Activated naive CD8-positive, alpha-beta T cell treated with anti-CD3 and anti-CD28 coated beads, Interleukin-2, amount 50 U/mL, for 24 hours (primary cell): ENCODE data around the gene MAPK11.
A peak's percentile ranks its signal among the peaks of the same experiment; 100 is the strongest.

Experiments used
- ATAC-seq: fragments of 150-1000 bp; cut with Tn5 transposase; one replicate; pipeline ENCODE4 v1.10.0; 2021
- DNase-seq: peaks from one replicate; pipeline ENCODE4 v3.0.0; 2021
- H3K27ac Mint-ChIP-seq: one replicate; pipeline ENCODE4 v1.8.0; 2021; ENCODE audit warnings: mild to moderate bottlenecking, mixed read lengths
- H3K27me3 Mint-ChIP-seq: one replicate; pipeline ENCODE4 v1.8.0; 2021; ENCODE audit warnings: mixed read lengths
- H3K36me3 Mint-ChIP-seq: one replicate; pipeline ENCODE4 v1.8.0; 2021; ENCODE audit warnings: low read depth, mixed read lengths
- H3K4me1 Mint-ChIP-seq: one replicate; pipeline ENCODE4 v1.8.0; 2021; ENCODE audit warnings: mixed read lengths
- H3K4me3 Mint-ChIP-seq: one replicate; pipeline ENCODE4 v1.8.0; 2021; ENCODE audit warnings: mild to moderate bottlenecking, moderate library complexity, mixed read lengths
- H3K9me3 Mint-ChIP-seq: one replicate; pipeline ENCODE4 v1.8.0; 2021; ENCODE audit warnings: mixed read lengths

Gene MAPK11

DNA sequence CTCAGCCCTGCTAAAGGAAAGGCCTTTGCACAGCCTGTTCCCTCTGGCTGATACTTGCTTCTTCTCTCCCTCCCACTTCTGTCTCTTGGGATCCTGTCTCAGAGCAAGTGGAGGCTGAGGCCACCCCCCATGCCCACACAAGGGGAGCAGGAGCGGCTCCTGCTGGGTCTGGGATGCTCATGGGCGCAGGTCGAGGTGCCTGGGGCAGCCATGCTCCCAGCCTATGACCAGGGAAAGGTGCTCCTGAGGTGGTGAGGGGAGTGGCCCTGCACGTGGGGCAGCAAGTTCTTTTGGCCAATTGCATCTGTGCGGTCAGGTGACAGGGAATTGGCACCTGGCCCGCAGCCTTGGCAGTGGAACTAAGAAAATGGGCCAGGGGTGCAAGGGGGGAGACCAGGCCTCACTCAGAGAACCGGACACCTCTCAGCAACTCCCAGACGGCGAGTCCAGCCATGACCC is 1.5 kb downstream of the MAPK11 start:
- DNase-seq (no peak), ATAC-seq (no peak)
- no peaks in the 10 kb centered on the region for H3K36me3 Mint-ChIP-seq
- no peak overlapping the region for H3K27ac Mint-ChIP-seq
- no peak overlapping the region for H3K4me3 Mint-ChIP-seq
- peaks cover 5% of the 10 kb centered on the region for H3K27me3 Mint-ChIP-seq
- H3K4me1 Mint-ChIP-seq: peaks cover 10% of the 10 kb centered on the region
- no peaks in the 10 kb centered on the region for H3K9me3 Mint-ChIP-seq

DNA sequence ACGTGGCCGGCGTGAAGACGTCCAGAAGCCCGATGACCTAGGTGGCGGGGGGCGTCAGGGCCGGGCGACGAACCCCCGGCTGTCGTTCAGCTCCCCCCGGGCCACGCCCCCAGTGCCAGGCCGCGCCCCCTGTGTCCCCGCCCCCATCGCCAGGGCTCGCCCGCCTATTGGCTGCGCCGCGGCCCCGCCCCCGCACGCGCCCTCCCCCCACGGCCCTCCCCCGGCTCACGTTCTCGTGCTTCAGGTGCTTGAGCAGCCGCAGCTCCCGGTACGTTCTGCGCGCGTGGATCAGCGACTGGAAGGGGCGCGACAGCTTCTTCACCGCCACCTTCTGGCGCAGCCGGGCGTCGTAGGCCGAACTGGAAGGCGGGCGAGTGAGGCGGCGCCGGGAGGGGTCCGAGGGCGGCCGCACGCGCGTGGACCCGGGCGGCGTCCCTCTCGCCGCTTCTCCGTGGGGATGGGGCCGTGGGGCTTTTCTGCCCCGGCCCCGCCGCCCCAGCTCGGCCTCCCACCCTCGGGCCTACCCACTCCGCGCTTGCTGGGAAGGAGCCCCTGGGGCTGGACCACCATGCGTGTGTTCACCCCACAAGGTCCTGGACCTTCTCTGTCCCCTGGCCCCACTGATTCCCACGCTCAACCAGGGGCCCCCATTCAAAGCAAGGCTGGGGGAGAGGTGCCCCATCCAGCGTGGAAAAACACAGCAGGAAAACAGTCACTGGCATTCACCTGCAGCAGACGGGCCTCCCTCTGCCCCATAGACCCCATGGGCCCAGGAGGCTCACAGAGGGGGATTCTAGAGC is 2.4 kb downstream of the MAPK11 start:
- no peak overlapping the region for H3K4me3 Mint-ChIP-seq
- peaks cover 10% of the 10 kb centered on the region for H3K4me1 Mint-ChIP-seq
- H3K27me3 Mint-ChIP-seq: peaks cover 9% of the 10 kb centered on the region
- ATAC-seq: no peak
- no peaks in the 10 kb centered on the region for H3K36me3 Mint-ChIP-seq
- no peak overlapping the region for H3K27ac Mint-ChIP-seq
- DNase-seq: peak; percentile 59
- no peaks in the 10 kb centered on the region for H3K9me3 Mint-ChIP-seq

DNA sequence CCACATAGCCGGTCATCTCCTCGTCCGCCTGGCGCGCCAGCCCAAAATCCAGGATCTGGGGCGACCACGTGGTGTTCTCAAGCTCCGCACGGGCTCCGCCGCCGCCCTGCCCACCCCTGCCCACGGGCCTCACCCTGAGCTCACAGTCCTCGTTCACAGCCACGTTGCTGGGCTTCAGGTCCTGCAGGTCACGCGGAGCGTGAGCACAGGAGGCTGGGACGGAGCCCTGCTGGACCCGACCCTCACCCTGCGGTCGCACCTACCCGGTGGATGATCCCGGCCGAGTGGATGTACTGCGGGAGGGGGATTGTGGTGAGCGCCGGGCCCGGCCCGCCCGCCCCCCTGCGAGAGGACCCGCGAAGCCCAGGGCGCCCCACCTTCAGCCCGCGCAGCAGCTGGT is 3.2 kb downstream of the MAPK11 start:
- Mint-ChIP-seq H3K9me3 (no peaks in the 10 kb centered on the region), H3K4me3 (no peak overlapping the region), H3K27me3 (peaks cover 12% of the 10 kb centered on the region), H3K4me1 (peaks cover 15% of the 10 kb centered on the region), H3K27ac (no peak overlapping the region), H3K36me3 (no peaks in the 10 kb centered on the region)
- no peak for DNase-seq
- no peak for ATAC-seq

DNA sequence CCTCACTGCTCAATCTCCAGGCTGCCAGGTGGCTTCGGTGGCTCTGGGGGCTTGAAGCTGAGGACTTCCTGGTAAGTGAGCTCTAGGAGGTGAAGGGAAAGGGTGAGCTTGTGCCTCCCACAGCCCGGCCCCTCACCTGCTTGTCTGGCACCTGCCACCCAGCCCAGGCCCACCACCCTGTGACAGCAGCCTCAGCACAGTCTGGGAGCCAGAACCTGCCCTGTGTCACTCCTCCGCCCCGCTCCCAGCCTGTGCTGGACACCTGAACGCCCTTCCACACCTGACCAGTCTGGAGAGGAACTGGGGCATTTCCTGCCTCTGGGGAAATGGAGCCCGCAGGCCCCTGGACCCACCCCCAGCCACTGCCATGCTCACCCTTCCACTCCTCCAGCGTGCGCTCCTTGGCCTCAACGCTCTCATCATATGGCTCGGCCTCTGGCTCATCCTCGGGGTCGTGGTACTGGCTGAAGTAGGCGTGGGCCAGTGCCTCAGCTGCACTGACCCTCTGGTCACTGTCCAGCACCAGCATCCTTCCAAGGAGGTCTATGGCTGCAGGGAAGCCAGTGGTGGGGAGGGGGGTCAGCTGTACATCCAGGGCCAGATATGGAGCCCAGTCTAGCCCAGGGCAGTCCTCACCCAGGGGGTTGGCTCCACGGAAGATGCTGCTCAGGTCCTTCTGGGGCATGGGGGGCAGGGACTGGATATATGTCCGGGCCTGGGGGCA is 5.1 kb downstream of the MAPK11 start:
- Mint-ChIP-seq H3K36me3 (no peaks in the 10 kb centered on the region), H3K9me3 (no peaks in the 10 kb centered on the region), H3K27me3 (peaks cover 11% of the 10 kb centered on the region), H3K4me3 (no peak overlapping the region), H3K27ac (no peak overlapping the region), H3K4me1 (peaks cover 9% of the 10 kb centered on the region)
- no peak for DNase-seq
- ATAC-seq: no peak

DNA sequence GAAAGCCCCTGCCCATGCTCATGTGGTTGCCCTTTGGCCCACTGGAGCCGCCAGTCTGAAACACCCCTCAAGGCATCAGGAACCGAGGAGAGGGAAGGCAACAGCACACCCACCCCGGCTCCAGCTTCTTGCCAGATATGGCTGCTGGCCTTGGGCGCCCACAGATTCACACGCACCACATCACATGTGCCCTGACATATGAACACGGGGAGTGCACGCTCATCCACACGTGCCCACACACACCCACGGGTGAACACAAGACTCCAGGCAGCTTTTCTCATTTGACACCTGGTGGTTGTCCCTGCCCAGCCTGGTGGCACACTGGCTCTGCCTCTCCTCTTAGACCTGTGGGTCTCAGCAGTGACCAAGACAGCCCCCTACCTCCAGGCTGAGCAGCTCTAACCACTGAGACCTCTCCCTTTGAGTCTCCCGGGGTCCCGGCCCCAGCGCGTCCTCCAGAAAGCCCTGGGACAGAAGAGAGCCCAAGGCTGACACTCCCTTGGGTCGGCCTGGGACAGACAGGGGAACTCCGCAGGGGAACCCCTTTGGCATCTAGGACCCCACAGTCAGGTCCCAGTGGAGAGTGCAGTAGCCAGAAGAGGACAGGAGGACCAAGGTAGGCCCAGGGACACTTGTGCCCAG is 6.0 kb downstream of the MAPK11 start:
- Mint-ChIP-seq H3K27me3 (peaks cover 14% of the 10 kb centered on the region), H3K36me3 (no peaks in the 10 kb centered on the region), H3K4me1 (peaks cover 9% of the 10 kb centered on the region), H3K4me3 (no peak overlapping the region), H3K9me3 (no peaks in the 10 kb centered on the region), H3K27ac (no peak overlapping the region)
- DNase-seq: no peak
- no peak for ATAC-seq

DNA sequence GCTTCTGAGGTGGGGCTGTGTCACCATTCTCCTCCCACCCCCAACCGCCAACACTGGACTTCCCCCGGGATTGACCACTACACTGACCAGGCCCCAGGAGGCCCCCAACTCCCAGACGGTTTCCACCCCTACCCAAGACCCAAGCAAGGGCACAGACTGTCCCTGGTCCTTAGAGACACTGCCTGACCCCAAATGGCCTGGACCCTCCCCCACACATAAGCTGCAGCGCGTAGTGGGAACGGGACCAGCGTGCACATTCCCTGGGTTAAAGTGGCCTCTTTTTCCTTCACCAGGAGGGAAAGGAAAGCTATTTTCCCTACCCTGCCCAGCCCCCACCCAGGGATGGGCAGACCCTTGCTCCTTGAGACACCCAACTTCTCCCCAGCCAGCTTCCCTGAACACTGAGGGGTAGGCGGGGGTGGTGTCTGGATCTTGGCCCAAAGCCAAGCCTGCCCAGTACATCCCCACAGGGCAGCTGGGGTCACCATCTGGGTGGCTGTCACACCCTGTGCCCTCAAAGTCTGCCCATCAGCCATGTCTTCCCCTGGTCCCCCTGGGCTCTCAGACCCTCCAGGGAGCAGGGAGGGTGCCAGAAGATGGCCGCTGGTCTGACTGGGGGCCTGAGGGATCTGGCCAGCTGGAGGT is 7.1 kb downstream of the MAPK11 start:
- H3K4me3 Mint-ChIP-seq: no peak overlapping the region
- ATAC-seq (no peak), DNase-seq (no peak)
- peaks cover 21% of the 10 kb centered on the region for H3K27me3 Mint-ChIP-seq
- H3K36me3 Mint-ChIP-seq: no peaks in the 10 kb centered on the region
- peaks cover 5% of the 10 kb centered on the region for H3K4me1 Mint-ChIP-seq
- no peaks in the 10 kb centered on the region for H3K9me3 Mint-ChIP-seq
- H3K27ac Mint-ChIP-seq: no peak overlapping the region

DNA sequence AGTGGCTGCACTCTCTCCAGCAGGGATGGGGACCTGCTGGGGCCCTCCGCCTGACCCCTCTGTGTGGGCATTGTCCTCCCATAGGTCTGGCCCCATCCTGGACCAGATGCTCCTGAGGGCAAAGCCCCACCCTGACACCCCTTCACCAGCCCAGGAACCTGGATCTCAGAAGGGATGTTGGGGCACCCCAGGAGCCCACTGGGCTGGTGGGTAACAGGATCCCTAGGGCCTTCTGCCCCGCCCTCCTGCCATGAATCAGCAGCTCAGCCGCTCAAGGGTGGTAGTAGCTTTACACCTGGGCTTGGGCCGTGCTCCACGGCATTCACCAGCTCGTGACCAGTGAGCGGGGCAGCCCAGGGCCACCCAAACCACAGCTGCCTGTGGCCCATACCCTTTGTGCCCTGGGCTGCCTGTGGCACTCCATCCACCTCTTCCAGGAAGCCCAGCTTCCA is 7.7 kb downstream of the MAPK11 start:
- no peak for DNase-seq
- no peaks in the 10 kb centered on the region for H3K36me3 Mint-ChIP-seq

DNA sequence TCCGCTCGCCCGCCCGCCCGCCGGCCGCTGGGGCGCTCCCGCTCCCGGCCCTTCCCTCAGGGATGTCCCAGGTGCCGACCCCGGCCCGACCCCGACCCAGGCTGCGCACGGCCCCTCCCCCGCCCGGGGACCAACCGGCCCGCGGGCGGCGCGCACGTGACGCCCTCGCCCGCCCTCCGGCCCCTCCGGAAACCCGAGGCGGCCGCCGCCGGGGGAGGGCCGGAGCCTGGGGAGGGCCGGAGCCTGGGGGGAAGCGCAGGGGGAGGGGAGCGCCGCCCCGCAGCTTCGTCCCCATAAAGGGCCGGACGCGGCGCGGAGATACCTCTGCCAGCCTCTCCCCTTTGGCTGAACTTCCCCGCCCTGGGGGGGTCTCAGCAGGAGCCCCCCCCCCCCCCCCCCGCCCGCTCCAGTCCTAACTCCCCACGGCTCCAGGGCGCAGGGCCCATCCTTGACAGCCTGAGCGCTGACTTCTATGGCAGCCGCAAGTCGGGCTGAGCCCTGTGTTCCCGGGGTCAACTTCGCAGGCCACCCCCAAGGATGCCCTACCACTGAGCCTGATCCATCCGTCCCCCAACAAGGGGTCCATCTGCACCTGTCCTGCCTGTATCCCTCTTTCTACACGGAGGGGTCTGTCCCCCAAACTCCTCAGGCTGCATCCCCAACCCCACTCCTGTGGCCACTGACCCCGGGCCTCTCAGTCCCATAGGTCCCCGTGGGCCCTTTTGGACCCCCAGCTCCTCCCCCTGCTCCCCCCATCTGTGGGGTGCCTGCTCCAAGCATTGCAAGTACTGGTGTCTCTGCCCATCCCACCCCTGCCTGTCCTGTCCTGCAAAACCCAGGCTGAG is 8.3 kb downstream of the MAPK11 start, which contains the start of gene MAPK12:
MAPK12 (minus strand) TSS at position 69 of the 845 bp plus-strand sequence. CDS start 174 bp downstream, outside the sequence.
- H3K27ac Mint-ChIP-seq: no peak within 1 kb of the TSS

More for the DNA sequence above, 7.7 kb downstream of the MAPK11 start:
- ATAC-seq: no peak
- H3K27ac Mint-ChIP-seq: no peak overlapping the region
- H3K27me3 Mint-ChIP-seq: peaks cover 21% of the 10 kb centered on the region
- H3K4me3 Mint-ChIP-seq: peak overlapping the region; percentile 43
- H3K9me3 Mint-ChIP-seq: no peaks in the 10 kb centered on the region
- H3K4me1 Mint-ChIP-seq: peaks cover 5% of the 10 kb centered on the region

DNA sequence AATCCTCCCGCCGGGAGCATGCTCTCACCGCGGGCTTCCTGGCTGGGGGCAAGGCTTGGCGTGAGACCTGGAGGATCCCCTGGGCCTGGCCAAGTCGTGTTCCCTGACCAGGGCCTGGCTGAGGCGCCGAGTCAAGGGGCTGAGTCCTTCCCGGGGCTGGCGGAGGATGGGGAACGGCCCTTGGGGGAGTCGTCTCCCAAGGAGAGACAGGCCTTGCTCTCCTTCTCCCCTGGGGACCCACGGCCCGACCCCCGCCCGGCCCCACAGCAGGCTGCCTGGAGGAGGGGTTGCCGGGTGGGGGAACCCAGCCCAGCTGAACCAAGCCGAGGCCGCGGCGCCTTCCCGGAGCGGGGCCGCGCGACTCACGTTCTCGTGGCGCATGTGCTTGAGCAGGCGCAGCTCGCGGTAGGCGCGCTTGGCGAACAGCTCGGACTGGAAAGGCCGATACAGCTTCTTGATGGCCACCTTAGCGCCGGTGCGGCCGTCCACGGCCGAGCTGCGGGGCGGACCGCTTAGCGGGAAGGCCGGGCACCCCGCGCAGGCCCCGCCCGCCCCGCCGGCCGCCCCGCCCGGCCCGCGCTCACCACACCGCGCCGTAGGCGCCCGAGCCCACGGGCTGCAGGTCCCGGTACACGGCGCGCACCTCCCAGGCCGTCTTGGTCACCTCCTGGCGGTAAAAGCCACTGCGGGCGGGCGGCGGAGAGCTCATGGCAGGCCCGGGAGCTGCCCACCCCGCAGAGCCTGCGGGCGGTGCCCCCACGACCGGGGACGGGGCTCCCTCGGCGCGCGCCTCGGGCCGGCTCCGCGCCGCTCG is 9.2 kb downstream of the MAPK11 start:
- Mint-ChIP-seq H3K36me3 (no peaks in the 10 kb centered on the region), H3K4me1 (peaks cover 5% of the 10 kb centered on the region), H3K4me3 (peak overlapping the region; percentile 46), H3K9me3 (no peaks in the 10 kb centered on the region), H3K27me3 (peaks cover 21% of the 10 kb centered on the region), H3K27ac (no peak overlapping the region)
- ATAC-seq: peak; percentile 42
- DNase-seq: peak; percentile 48

More for the DNA sequence above, 8.3 kb downstream of the MAPK11 start, which contains the start of gene MAPK12:
- ATAC-seq (no peak), DNase-seq (no peak)
- no peaks in the 10 kb centered on the region for H3K36me3 Mint-ChIP-seq
- H3K4me1 Mint-ChIP-seq: peaks cover 5% of the 10 kb centered on the region
- H3K27me3 Mint-ChIP-seq: peaks cover 21% of the 10 kb centered on the region
- peak within 1 kb of the TSS; percentile 46 for H3K4me3 Mint-ChIP-seq
- no peaks in the 10 kb centered on the region for H3K9me3 Mint-ChIP-seq

DNA sequence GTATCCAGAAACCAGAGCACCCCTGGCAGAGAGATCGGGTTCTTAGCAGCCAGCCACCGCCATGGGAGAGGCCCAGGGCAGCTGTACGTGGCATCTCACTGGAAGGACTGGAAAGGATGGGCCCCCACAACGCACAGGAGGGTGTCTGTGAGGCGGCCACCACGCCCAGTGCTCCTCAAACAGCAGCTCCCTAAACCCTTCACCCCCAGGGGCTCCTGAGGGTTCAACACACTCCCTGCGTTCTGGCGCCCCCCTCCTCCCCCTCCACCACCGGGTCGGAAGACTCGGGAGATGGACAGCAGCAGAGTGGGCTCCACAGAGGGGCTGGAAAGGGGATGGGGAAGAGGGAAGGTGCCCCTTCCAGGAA is 9.8 kb downstream of the MAPK11 start:
- Mint-ChIP-seq H3K27me3 (peaks cover 21% of the 10 kb centered on the region), H3K9me3 (no peaks in the 10 kb centered on the region), H3K4me3 (peak overlapping the region; percentile 46), H3K4me1 (peaks cover 5% of the 10 kb centered on the region), H3K27ac (no peak overlapping the region), H3K36me3 (no peaks in the 10 kb centered on the region)
- DNase-seq (no peak), ATAC-seq (no peak)

DNA sequence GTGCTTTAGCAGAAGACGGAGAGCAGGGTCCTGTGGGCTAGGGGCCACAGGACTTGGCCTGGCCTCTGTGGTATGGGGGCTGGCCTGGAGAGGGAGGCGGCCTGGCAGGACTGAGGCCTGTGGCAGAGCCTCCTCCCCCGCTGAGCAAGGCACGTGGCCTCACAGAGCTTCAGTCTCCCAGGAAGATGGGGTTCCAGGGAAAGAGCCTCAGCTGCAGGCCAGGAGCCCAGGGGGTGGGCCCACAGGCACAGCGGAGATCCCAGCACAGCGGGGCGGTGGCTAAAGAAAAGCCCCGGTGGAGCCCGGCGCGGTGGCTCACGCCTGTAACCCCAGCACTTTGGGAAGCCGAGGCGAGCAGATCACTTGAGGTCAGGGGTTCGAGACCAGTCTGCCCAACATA is 10.9 kb downstream of the MAPK11 start:
- ATAC-seq (no peak), DNase-seq (no peak)
- Mint-ChIP-seq H3K27ac (no peak overlapping the region), H3K4me3 (no peak overlapping the region), H3K4me1 (peaks cover 5% of the 10 kb centered on the region), H3K27me3 (peaks cover 21% of the 10 kb centered on the region), H3K9me3 (no peaks in the 10 kb centered on the region), H3K36me3 (no peaks in the 10 kb centered on the region)

DNA sequence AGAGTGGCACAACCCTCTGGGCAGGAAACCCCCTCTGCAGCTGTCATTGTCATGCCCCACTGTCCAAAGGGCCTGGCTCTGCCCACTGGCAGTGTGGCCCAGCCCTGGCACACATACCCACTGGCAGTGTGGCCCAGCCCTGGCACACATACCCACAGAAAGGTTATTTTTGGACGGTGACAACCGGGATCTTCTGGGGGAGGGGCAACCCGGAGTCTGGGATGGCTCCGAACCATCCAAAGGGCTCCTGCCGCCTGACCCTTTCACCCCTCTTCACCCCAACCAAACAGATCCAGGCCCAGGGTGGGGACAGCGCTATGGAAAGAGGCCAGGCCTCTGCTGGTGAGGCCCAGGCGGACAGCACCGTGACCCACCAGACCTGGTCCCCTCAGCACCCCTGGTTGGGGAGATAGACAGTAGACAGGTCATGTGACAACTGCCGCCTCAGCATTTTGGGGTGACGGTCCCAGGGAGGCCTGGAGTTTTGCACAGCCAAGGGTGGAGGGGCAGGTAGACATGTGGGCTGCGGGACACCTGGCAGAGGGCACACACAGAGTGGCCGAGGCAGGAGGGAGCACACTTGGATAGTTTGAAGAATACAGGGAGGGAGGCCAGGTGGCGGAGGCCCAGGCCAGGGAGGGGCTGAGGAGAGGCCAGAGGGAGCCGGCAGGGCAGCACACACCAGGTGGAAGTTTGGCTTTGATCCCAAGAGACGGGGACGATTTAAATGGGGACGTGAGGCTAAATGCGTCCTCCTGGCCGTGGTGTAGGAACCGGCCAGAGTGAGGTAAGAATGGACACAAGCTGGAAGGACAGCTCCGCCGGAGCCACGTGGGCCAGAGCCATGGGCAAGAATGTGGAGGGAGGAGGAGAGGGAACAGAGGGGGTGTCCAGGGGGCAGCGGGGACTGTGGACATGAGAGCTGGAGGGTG is 11.6 kb downstream of the MAPK11 start:
- Mint-ChIP-seq H3K27ac (no peak overlapping the region), H3K36me3 (no peaks in the 10 kb centered on the region), H3K4me3 (no peak overlapping the region), H3K9me3 (no peaks in the 10 kb centered on the region), H3K4me1 (peaks cover 5% of the 10 kb centered on the region), H3K27me3 (peaks cover 21% of the 10 kb centered on the region)
- DNase-seq: no peak
- ATAC-seq: no peak
